HEK293 (cell line): ENCODE measurements around the gene ZNF503.

ENCODE experiments used
- CTCF ChIA-PET: fragments of 350-600 bp; formaldehyde crosslinking; extraction: SDS; loops from one replicate; lab custom pipeline; 2021; ENCODE audit warnings: antibody characterized with exemption; lab: Yijun Ruan, JAX
- POLR2A ChIA-PET: fragments of 300-600 bp; formaldehyde crosslinking; extraction: SDS; loops from one replicate; lab custom pipeline; 2020; ENCODE audit warnings: antibody characterized with exemption, inconsistent platforms; lab: Yijun Ruan, JAX
- H3K27ac ChIP-seq: fragments of 200-500 bp; sonication (Bioruptor generic); 2 replicates; pipeline ENCODE4 v1.5.1; 2014; ENCODE audit warnings: low read depth, low read length, control low read depth, inconsistent platforms; ENCODE audit errors: extremely low read depth
- H3K36me3 ChIP-seq, 2 experiments: fragments of 200-500 bp in 1 of 2; sonication (Bioruptor generic) in 1 of 2; 1 replicate in 1 of 2; 2 replicates in 1 of 2; pipeline ENCODE4 v1.5.1; 2014 to 2017; ENCODE audit warnings: inconsistent platforms in 2 of 2, low read length in 2 of 2; ENCODE audit not compliant: control insufficient read depth in 2 of 2, insufficient read depth in 1 of 2
- H3K4me1 ChIP-seq: fragments of 200-500 bp; sonication (Bioruptor generic); 2 replicates; pipeline ENCODE4 v1.5.1; 2014; ENCODE audit warnings: mild to moderate bottlenecking, low read length, inconsistent platforms; ENCODE audit not compliant: control insufficient read depth, insufficient read depth
- H3K4me3 ChIP-seq: 2 replicates; pipeline ENCODE4 v1.5.1; 2011; ENCODE audit warnings: low read depth, mild to moderate bottlenecking, control low read depth, low read length, moderate library complexity
- H3K9me3 ChIP-seq: fragments of 200-500 bp; sonication (Bioruptor generic); 2 replicates; pipeline ENCODE4 v1.5.1; 2014; ENCODE audit warnings: low read depth, low read length, inconsistent platforms; ENCODE audit not compliant: control insufficient read depth, insufficient read depth
- IKZF3 ChIP-seq: fragments of 450-650 bp; IDR thresholded peaks from 2 replicates; pipeline ENCODE4 v1.5.0; 2018; ENCODE audit warnings: missing biosample characterization, mild to moderate bottlenecking, missing genetic modification characterization, moderate library complexity
- KLF7 ChIP-seq: fragments of 450-650 bp; formaldehyde crosslinking; IDR thresholded peaks from 2 replicates; pipeline ENCODE4 v1.5.1; 2016; ENCODE audit warnings: missing biosample characterization, missing genetic modification characterization, borderline replicate concordance
- PRDM1 ChIP-seq: fragments of 450-650 bp; formaldehyde crosslinking; IDR thresholded peaks from 2 replicates; pipeline ENCODE4; 2016; ENCODE audit warnings: missing biosample characterization, missing genetic modification characterization
- REPIN1 ChIP-seq: fragments of 450-650 bp; formaldehyde crosslinking; IDR thresholded peaks from 2 replicates; pipeline ENCODE4 v1.5.1; 2017; ENCODE audit warnings: missing biosample characterization, missing genetic modification characterization, low read depth
- SP7 ChIP-seq: fragments of 450-650 bp; formaldehyde crosslinking; IDR thresholded peaks from 2 replicates; pipeline ENCODE4 v1.5.1; 2016; ENCODE audit warnings: missing biosample characterization, missing genetic modification characterization
- ZFP41 ChIP-seq: fragments of 450-650 bp; formaldehyde crosslinking; IDR thresholded peaks from 2 replicates; pipeline ENCODE4 v1.5.1; 2016; ENCODE audit warnings: missing biosample characterization, missing genetic modification characterization, borderline replicate concordance
- ZNF157 ChIP-seq: fragments of 450-650 bp; formaldehyde crosslinking; IDR thresholded peaks from 2 replicates; pipeline ENCODE4 v1.5.1; 2016; ENCODE audit warnings: missing biosample characterization, missing genetic modification characterization
- ZNF184 ChIP-seq: fragments of 450-650 bp; IDR thresholded peaks from 2 replicates; pipeline ENCODE4 v1.5.1; 2018; ENCODE audit warnings: missing biosample characterization, mild to moderate bottlenecking, missing genetic modification characterization
- ZNF202 ChIP-seq: fragments of 450-650 bp; formaldehyde crosslinking; IDR thresholded peaks from 2 replicates; pipeline ENCODE4 v1.5.1; 2016; ENCODE audit warnings: missing biosample characterization, missing genetic modification characterization, borderline replicate concordance
- ZNF311 ChIP-seq: fragments of 450-650 bp; formaldehyde crosslinking; IDR thresholded peaks from 2 replicates; pipeline ENCODE4 v1.5.1; 2017; ENCODE audit warnings: missing biosample characterization, missing genetic modification characterization, borderline replicate concordance
- ZNF391 ChIP-seq: fragments of 450-650 bp; formaldehyde crosslinking; IDR thresholded peaks from 2 replicates; pipeline ENCODE4 v1.5.1; 2016; ENCODE audit warnings: low read depth, missing biosample characterization, missing genetic modification characterization, borderline replicate concordance
- ZNF416 ChIP-seq: fragments of 450-650 bp; formaldehyde crosslinking; IDR thresholded peaks from 2 replicates; pipeline ENCODE4 v1.5.1; 2016; ENCODE audit warnings: missing biosample characterization, missing genetic modification characterization
- ZNF529 ChIP-seq: fragments of 450-650 bp; formaldehyde crosslinking; IDR thresholded peaks from 2 replicates; pipeline ENCODE4 v1.5.1; 2017; ENCODE audit warnings: missing genetic modification characterization, missing biosample characterization; ENCODE audit not compliant: insufficient replicate concordance
- ZNF621 ChIP-seq: fragments of 450-650 bp; formaldehyde crosslinking; IDR thresholded peaks from 2 replicates; pipeline ENCODE4 v1.5.1; 2017; ENCODE audit warnings: missing biosample characterization, missing genetic modification characterization
- ZNF654 ChIP-seq: fragments of 450-650 bp; formaldehyde crosslinking; IDR thresholded peaks from 2 replicates; pipeline ENCODE4 v1.5.1; 2016; ENCODE audit warnings: low read depth, missing biosample characterization, missing genetic modification characterization
- ZNF791 ChIP-seq: fragments of 450-650 bp; formaldehyde crosslinking; IDR thresholded peaks from 2 replicates; pipeline ENCODE4 v1.5.1; 2016; ENCODE audit warnings: missing biosample characterization, missing genetic modification characterization
- ZSCAN23 ChIP-seq: fragments of 450-650 bp; formaldehyde crosslinking; IDR thresholded peaks from 2 replicates; pipeline ENCODE4 v1.5.1; 2016; ENCODE audit warnings: missing biosample characterization, missing genetic modification characterization
- TF ChIP-seq, protein P1 (sequence below): fragments of 450-650 bp; formaldehyde crosslinking; IDR thresholded peaks from 2 replicates; pipeline ENCODE4 v1.5.1; 2016; ENCODE audit warnings: missing biosample characterization, missing genetic modification characterization

Gene ZNF503

DNA sequence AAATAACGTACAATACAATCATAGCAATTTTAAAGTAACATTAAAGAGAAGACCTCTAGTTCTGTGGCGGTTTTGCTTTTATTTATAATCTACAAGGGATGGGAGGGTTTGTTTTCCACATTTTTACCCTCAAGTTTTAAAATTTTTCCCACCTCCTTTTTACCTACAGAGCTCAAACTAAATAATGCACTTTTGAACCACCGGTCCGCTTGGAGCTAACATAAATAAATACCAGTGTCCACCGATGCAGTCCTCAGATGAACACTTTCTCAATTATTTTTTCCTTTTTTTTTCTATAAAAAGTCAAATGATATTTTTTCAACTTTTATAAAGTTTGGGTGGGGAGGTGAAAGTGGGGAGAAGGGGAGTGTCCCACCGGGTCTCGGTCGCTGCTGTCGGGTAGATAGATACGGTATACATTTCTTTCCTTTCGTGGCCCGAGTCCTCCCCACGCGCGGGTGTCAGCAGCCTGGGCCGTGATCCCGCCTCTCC, 3.3 kb downstream of the ZNF503 start:
- ChIA-PET CTCF (interaction anchor here (0.6 to 1.8 kb wide), 5 partner anchors 22 to 1587 kb away, joined by 3 to 4 read pairs (median 3); no protein-coding TSS in a partner anchor), POLR2A (no interaction called here)
- H3K27ac ChIP-seq: peak overlapping the region; percentile 100
- H3K4me3 ChIP-seq: no peak overlapping the region
- peaks cover 0 to 46% of the 10 kb centered on the region in 2 experiments; a peak in 2 of 3 replicates for H3K36me3 ChIP-seq
- no peaks in the 10 kb centered on the region for H3K9me3 ChIP-seq
- TF ChIP-seq PRDM1 (tag by site-specific recombination) (no peak), ZNF202 (peak; percentile 97)
- H3K4me1 ChIP-seq: no peaks in the 10 kb centered on the region; the same call in 1 of the 2 replicates

DNA sequence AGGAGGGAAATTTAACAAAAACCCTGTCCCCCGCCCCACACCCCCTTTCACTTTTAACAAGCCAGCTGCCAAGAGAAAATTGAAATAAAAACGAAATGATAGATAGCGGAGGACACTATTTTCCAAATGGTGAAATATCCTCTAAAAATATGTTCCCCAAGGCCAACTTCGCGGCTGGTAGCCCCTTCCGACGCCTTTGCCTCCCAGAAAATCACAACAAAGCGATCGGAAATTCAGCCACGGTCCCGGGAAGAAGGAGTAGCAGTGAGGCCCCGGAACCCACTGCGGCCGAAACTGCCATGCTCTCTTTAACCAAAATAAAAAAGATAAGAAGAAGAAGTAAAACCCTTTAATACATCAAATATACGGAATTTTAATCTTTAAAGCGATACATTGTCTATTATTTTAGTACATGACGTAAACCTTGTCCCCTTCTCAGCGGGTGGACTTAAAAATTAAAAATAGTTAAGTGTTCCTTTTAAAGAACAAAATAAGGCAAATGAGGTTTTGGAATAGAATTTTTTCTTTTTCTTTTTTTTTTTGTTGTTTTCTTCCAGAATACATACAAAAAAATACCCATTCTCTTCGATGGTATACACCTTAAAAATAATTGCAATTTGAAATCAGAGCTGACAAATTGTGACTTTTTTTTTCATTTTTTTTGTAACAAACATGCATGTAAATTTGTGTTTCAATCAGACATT, 3.9 kb downstream of the ZNF503 start:
- H3K4me1 ChIP-seq: no peaks in the 10 kb centered on the region; the same call in 1 of the 2 replicates

DNA sequence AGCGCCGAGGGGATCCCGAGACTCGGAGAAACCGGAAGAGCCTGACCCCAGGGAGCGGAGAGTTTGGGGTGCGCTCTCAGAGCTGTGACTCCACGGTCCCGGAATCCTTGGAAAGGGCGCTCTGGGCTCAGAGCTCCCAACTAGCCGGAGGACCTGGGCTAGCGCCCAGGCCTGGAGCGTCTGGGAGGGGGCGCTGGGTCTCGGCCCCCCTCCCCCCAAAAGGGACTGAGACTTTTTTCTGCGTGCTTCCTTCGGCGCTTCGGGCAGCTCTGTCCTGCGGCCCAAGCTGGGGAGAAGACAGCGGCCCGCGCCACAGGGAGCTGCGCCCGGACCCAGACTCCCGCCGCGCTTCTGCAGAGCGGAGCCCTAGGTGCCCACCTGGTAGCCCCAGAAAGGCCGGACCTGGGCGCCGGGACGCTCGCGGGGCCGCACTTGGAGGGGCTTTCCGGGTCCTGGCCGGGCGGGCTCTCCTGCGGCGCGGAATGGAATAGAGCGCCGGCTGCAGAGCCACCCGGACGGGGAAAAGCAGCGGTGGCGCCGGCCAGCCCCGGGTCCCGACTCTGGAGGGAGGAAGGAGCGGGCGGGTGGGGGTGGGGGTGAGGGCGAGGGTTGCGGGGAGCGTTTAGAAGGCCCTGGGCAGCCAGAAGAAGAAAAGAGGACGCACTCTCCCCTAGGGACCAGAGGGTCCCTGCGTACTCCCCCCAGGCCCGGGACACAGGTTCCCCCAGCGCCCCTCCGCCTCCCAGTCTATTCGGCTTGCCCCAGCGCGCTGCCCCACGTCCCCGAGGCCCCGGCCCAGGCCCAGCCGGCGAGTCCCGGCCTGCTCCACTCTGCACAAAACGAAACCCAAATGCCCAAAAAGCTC, 4.7 kb downstream of the ZNF503 start:
- H3K27ac ChIP-seq: peak overlapping the region; percentile 68; the same call in 1 of the 2 replicates
- POLR2A ChIA-PET: no interaction called here
- CTCF ChIA-PET: interaction anchor here (0.7 to 1.1 kb wide), 3 partner anchors 45 to 212 kb away, joined by 3 read pairs; no protein-coding TSS in a partner anchor

More for the DNA sequence above, 3.9 kb downstream of the ZNF503 start:
- CTCF ChIA-PET: interaction anchor here (0.7 to 1.0 kb wide), 4 partner anchors 22 to 512 kb away, joined by 3 read pairs; no protein-coding TSS in a partner anchor
- TF ChIP-seq ZNF791: no peak
- TF ChIP-seq IKZF3 (tag by site-specific recombination): peak; percentile 25; the same call in 1 of the 2 replicates
- TF ChIP-seq, all 188 proteins: peak for 1
- Histone ChIP-seq H3K27ac (peak overlapping the region; percentile 100; the same call in 1 of the 2 replicates), H3K36me3 (peaks cover 0 to 46% of the 10 kb centered on the region in 2 experiments; a peak in 2 of 3 replicates), H3K4me3 (no peak overlapping the region), H3K9me3 (no peaks in the 10 kb centered on the region)
- POLR2A ChIA-PET: no interaction called here

DNA sequence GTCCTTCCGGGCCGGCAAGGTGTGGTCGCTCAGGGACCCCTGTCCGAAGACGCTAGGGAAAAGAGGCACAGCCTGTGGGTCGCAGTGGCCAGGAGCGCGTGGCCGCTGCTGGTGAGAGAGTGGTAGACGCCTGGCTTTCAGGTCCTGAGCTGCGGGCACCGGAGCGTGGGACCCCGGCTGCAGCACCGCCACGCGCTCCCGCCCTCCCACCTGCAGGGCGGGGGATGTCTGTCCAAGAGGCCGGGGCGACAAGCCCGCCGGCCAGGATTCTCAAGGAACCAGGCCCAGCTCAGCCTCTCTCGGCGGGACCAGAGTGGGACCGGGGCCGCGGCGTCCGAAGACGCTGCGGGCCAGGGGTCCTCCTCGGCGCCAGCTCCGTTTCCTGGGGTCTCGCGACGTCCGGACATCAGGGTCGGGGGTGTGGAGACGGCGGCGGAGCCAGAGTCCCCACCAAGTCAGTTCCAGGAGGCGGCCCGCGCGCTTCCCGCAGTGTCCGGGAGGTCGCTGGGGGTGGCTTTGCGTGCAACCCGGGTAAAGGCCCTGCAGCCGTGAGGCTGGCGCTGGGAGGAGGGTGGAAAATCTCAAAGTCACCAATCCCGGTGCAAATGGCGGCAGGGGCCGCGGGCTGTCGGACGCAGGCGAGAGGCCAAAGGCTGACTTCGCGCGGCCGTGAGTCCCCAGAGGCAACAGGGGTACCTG, 5.5 kb downstream of the ZNF503 start:
- CTCF ChIA-PET: interaction anchor here (0.6 to 2.6 kb wide), 34 partner anchors 10 to 1152 kb away, joined by 3 to 13 read pairs (median 4); no protein-coding TSS in a partner anchor
- H3K4me3 ChIP-seq: no peak overlapping the region
- H3K27ac ChIP-seq: peak overlapping the region; percentile 68
- H3K9me3 ChIP-seq: no peaks in the 10 kb centered on the region
- H3K36me3 ChIP-seq: peaks cover 0 to 46% of the 10 kb centered on the region in 2 experiments; a peak in 2 of 3 replicates
- no peaks in the 10 kb centered on the region; the same call in 1 of the 2 replicates for H3K4me1 ChIP-seq
- TF ChIP-seq ZNF202: peak; percentile 85
- no peak for TF ChIP-seq ZNF416 (tag by site-specific recombination)
- TF ChIP-seq ZNF621 (tag by site-specific recombination): no peak
- POLR2A ChIA-PET: no interaction called here

More for the DNA sequence above, 4.7 kb downstream of the ZNF503 start:
- Histone ChIP-seq H3K4me1 (no peaks in the 10 kb centered on the region; the same call in 1 of the 2 replicates), H3K4me3 (no peak overlapping the region), H3K9me3 (no peaks in the 10 kb centered on the region), H3K36me3 (peaks cover 0 to 46% of the 10 kb centered on the region in 2 experiments; a peak in 2 of 3 replicates)
- TF ChIP-seq KLF7: no peak
- TF ChIP-seq ZNF184: no peak
- TF ChIP-seq ZSCAN23 (tag by site-specific recombination): no peak
- no peak for TF ChIP-seq ZNF791
- TF ChIP-seq ZNF157 (tag by site-specific recombination): no peak
- no peak for TF ChIP-seq ZFP41 (tag by site-specific recombination)
- no peak for TF ChIP-seq REPIN1
- TF ChIP-seq, protein P1, sequence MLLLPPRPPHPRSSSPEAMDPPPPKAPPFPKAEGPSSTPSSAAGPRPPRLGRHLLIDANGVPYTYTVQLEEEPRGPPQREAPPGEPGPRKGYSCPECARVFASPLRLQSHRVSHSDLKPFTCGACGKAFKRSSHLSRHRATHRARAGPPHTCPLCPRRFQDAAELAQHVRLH (tag by site-specific recombination): no peak
- TF ChIP-seq ZNF391 (tag by site-specific recombination): no peak
- TF ChIP-seq ZNF311 (tag by site-specific recombination): no peak
- no peak for TF ChIP-seq SP7
- TF ChIP-seq IKZF3 (tag by site-specific recombination): no peak
- TF ChIP-seq ZNF529 (tag by site-specific recombination): no peak
- no peak for TF ChIP-seq ZNF654
